Panc1 (cell line): ENCODE data around the gene AFG3L2.

Experiments
- SIN3A ChIP-seq: IDR thresholded peaks from 2 replicates; pipeline ENCODE4 v1.6.1; 2012; ENCODE audit warnings: low read depth, mild to moderate bottlenecking, low read length, moderate library complexity, borderline replicate concordance; ENCODE audit not compliant: insufficient read depth
- TCF7L2 ChIP-seq: IDR thresholded peaks from 2 replicates; pipeline ENCODE4 v1.6.1; 2011; ENCODE audit warnings: mild to moderate bottlenecking, low read depth, low read length, inconsistent platforms
- TF ChIP-seq, protein P1 (sequence below): fragments of 450-650 bp; IDR thresholded peaks from 2 replicates; pipeline ENCODE4 v1.5.1; 2017; ENCODE audit warnings: mild to moderate bottlenecking
- TF ChIP-seq, protein P2 (sequence below), 2 experiments: IDR thresholded peaks; 2 replicates each; pipeline ENCODE4 v1.6.1; 2011 to 2012; ENCODE audit warnings: low read depth in 2 of 2, control low read depth in 1 of 2, low read length in 1 of 2, mild to moderate bottlenecking in 1 of 2, moderate library complexity in 1 of 2; ENCODE audit not compliant: insufficient read depth in 1 of 2

DNA sequence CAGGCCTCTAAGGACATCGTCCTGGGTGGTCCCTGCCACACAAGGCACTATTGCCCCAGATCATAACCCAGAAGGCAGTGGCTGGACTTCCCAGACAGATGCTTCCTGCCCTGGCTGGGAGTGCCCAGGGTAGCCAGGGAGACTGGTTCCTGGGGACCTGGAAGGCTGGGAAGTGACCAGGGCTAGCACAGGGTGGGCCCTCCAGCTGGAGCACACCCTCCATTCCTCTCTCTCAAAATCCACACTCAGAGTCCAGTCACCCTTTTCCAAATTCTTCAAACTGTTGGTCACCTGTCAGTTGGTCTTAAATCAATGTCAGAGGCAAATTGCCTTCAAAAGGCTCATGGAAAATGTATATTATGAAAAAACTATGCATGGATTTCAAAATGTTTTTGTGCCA lies 80.6 kb downstream of the AFG3L2 start:
- TF ChIP-seq, protein P1, sequence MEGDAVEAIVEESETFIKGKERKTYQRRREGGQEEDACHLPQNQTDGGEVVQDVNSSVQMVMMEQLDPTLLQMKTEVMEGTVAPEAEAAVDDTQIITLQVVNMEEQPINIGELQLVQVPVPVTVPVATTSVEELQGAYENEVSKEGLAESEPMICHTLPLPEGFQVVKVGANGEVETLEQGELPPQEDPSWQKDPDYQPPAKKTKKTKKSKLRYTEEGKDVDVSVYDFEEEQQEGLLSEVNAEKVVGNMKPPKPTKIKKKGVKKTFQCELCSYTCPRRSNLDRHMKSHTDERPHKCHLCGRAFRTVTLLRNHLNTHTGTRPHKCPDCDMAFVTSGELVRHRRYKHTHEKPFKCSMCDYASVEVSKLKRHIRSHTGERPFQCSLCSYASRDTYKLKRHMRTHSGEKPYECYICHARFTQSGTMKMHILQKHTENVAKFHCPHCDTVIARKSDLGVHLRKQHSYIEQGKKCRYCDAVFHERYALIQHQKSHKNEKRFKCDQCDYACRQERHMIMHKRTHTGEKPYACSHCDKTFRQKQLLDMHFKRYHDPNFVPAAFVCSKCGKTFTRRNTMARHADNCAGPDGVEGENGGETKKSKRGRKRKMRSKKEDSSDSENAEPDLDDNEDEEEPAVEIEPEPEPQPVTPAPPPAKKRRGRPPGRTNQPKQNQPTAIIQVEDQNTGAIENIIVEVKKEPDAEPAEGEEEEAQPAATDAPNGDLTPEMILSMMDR, result no peak
- TF ChIP-seq, protein P2, sequence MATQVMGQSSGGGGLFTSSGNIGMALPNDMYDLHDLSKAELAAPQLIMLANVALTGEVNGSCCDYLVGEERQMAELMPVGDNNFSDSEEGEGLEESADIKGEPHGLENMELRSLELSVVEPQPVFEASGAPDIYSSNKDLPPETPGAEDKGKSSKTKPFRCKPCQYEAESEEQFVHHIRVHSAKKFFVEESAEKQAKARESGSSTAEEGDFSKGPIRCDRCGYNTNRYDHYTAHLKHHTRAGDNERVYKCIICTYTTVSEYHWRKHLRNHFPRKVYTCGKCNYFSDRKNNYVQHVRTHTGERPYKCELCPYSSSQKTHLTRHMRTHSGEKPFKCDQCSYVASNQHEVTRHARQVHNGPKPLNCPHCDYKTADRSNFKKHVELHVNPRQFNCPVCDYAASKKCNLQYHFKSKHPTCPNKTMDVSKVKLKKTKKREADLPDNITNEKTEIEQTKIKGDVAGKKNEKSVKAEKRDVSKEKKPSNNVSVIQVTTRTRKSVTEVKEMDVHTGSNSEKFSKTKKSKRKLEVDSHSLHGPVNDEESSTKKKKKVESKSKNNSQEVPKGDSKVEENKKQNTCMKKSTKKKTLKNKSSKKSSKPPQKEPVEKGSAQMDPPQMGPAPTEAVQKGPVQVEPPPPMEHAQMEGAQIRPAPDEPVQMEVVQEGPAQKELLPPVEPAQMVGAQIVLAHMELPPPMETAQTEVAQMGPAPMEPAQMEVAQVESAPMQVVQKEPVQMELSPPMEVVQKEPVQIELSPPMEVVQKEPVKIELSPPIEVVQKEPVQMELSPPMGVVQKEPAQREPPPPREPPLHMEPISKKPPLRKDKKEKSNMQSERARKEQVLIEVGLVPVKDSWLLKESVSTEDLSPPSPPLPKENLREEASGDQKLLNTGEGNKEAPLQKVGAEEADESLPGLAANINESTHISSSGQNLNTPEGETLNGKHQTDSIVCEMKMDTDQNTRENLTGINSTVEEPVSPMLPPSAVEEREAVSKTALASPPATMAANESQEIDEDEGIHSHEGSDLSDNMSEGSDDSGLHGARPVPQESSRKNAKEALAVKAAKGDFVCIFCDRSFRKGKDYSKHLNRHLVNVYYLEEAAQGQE (IDR thresholded peaks at IDR 0.05; ENCODE audit: insufficient read depth in 1 of 2, low read depth in 2 of 2, low read length in 1 of 2), result no peak
- TF ChIP-seq SIN3A, result no peak
- no peak for TF ChIP-seq TCF7L2
